SW 1271 (cell line): ENCODE results near the gene PTK7.
A peak's percentile ranks its signal among the peaks of the same experiment; 100 is the strongest.
"Not testable (repeated sequence)": the region's sequence is repeated elsewhere in the genome, so short reads cannot be mapped to it uniquely, and the experiment has no call there.

ENCODE experiments used
- DNase-seq, 2 experiments: peaks; one replicate each; lab custom pipeline; 2025; lab: John Stamatoyannopoulos, UW

The PTK7 gene

DNA sequence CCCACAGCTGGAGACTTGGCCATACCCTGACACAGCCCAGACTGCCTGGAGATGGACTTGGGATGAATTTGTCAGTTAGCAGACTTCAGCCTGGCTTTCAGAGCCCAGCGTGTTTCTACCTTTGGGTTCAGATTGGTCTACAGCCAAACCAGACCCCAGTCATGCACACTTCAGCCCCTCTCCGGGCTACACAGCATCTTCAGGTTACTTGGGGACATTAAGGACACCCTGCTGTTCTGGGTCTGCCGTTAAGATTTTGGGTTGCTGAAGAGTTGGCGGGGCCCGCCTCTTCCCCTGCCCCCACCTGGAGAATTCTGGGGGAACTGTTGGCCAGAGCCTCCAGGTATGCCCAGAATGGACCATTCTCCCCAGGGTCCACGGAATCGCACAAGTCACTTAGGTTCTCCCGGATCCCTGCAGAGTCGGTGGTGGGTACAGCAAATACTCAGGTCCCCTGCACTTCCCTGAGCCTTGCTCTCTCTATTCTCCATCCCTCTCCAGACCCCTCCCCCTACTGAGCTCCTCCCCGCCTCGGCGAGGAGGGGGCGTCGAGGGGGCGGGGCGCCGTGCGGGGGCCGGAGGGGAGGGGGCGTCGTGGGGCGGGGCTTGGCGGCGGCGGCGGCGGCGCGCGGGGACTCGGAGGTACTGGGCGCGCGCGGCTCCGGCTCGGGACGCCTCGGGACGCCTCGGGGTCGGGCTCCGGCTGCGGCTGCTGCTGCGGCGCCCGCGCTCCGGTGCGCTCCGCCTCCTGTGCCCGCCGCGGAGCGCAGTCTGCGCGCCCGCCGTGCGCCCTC, at the start of gene PTK7:
Gene PTK7 (plus strand): TSS at position 645 of the 794 bp plus-strand sequence. CDS start 175 bp downstream, outside the sequence.
- DNase-seq, result peak; percentile 19 to 49

DNA sequence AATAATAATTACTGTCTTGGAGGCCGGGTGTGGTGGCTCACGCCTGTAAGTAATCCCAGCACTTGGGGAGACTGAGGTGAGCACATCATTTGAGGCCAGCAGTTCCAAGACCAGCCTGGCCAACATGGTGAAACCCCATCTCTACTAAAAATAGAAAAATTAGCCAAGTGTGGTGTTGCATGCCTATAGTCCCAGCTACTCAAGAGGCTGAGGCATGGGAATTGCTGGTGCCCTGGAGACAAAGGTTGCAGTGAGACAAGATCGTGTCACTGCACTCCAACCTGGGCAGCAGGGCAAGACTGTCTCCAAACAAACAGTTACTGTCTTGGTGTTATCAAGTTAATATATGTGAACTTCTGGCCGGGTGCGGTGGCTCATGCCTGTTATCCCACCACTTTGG, 49.7 kb upstream of the PTK7 start:
- DNase-seq, result no peak

DNA sequence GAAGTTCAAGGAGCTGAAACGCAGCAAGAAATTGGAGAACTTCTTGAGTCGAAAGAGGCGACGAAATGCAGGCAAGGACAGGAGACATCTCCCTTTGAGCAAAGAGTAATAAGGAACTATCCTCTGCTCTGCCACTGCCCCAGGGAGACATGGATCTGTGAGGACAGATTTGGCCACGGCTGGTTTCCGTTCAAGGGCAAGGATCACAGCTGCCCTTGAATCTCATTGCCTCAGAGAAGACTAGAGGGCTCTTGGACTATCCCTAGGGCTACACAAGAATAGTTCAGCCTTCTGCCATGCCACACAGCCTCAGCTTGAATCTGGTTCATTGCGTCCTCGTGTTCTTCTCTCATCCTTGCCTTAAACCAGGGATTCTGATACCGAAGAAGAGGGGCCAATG, 47.0 kb upstream of the PTK7 start:
- DNase-seq, result no peak

DNA sequence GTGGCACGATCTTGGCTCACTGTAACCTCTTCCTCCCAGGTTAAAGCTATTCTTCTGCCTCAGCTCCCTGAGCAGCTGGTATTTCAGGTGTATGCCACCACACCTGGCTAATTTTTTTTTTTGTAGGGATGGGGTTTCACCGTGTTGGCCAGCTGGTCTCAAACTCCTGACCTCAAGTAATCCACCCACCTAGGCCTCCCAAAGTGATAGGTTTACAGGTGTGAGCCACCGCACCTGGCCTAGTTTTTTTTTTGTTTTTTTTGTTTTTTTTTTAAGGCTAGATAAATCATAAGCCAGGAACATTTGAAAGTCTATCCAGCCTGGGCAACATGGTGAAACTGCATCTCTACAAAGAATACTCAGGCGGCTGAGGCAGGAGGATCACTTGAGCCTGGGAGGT, 43.8 kb upstream of the PTK7 start:
- DNase-seq, result no peak

DNA sequence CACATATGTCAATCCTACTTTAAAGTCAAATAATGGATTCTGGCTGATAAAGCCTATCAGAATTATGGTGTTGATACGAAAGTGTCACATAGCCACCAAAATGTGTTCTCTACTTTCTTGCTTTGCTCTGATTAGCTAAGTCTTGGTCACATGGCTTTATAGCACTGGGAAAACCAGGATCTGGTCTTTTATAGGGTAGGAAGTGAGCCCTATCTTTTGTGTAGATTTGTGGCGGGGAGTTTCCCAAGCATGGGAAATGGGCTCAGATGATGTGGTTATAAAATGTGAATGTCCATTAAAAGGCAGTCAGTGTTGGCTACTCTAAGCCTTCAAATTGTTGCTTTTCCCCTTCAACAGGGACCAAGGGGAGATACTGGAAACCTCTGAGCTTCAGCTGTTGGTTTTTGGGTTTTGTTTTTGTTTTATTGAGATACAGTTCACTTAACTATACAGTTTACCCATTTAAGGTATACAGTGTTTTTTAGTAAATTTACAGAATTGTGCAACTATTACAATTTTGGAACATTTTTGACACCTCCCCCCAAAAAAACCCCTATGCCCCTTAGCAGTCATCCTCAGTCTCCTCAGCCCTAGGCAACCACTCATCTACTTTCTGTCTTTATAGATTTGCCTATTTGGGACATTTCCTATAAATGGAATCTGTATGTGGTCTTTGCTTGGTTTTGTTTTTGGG, 42.5 kb upstream of the PTK7 start:
- no peak for DNase-seq

DNA sequence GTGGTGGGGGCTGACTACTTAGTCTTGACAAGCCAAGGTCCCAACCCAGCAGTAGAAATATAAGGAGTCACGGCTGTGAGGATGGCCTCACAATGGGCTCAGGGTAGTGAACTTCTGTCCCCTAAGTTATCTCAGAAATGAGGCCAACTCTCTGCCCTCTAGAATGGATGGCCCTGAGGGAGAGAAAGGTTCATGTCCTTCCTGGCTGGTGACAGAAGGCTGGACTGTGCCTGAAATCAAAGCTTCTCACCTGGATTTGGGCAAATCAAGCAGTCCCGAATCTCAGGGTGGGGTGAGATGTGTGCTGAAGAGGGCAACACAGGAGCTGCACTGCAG, 42.0 kb upstream of the PTK7 start:
- DNase-seq, result no peak

DNA sequence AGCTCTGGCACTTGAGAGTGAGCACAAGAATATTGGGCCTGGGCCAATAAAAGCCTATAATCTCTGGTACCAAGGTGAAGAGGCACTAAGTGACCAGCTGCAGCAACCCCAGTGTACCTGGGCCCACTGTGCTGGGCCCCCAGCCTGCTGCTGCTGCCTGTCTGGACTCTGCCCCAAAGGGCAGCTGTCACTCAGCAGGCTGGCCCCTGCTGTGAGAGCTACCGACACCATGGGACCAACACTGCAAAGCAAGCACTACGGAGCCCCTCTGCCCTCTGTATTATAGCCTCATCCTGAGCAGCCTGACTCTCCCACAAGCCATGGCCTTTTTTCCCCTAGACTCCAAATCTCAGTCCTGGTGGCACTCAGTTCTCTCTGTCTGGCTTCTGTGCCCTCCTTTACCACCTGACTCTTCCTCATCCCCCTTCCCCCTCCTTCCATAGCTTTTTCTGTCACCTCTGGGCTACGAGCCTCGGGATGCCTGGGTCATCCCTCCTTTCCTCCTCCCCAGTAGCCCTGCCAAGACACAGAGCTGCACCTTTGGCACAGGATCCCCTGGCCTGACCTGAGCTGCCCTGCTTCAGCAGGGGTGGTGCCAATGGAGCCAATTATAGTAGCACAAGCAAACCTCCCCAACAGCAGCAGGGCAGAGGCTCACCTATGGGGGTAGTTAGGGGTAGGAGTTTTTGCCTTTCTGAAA, 40.5 kb upstream of the PTK7 start:
- DNase-seq, result no peak

DNA sequence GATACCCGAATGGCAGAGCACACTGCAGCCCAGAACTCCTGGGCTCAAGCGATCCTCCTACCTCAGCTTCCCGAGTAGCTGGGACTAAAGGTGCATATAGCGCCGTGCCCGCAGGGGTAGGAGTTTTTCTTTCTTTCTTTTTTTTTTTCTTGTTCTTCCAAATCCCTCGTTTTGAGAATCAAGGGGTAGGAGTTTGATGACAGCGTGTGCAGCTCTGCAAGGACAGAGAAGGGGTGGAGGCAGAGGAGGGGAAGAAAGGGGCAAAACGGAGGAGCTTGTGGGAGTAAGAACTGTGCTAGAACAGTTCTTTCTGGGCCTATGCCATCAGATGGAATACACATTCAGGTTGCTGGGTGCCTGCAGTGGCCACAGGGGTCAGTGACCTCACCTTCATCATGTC, 39.4 kb upstream of the PTK7 start:
- DNase-seq, result no peak

DNA sequence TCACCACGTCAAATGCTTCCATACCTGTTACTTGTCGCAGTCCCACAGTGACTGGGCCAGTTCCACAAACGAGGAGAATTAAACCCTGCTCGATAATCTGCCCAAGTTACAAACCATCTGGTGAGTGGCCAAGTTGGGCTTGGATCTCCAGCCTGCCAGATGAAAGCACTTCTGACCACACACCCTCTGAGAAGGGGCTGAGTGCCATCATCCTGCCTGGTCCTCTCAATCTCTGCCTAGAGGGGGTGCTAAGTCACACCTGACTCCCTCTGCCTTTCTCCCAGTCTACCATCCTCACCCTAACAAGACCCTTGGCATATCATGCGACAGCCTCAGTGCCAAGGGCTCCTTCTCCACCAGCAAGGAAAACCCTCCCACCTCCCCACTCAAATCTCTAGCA, 38.9 kb upstream of the PTK7 start:
- DNase-seq, result no peak

DNA sequence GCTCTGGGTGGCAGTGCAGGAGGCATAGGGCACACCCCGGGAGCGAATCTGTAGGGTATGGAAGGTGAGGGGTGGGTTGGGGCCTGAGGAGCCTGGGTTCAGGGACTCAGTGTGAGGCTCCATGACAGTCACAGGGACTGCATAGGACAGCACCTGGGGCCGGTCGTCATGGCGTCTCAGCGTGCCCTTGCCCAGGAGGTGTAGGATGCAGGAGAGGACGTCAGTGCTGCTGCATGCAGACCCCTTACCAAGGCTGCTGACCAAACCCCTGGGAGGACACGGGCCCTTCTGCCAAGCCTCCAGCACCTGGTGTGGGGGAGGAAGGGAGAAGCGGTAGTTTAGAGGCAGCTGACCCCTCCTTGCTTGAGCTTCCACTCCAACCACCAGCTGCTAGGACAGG, 38.4 kb upstream of the PTK7 start:
- no peak for DNase-seq

DNA sequence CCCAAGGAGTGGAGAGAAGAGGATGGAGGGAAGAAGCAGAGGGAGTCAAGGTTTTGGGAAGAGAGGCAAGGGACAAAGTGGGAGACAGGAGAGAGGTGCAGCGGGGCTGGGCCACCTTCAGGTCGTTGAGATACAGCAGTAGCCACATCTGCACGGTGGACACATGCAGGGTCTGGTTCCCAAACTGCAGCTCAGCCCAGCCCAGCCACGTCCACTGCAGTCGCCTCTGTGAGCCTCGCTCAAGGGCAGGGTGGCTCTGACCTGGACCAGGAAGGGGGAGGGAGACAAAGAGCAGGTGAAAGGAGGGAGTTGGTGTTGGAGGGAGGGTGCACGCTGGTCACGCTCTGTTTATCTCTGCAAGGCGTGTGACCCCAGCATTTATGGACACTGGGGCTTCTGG, 37.4 kb upstream of the PTK7 start:
- no peak for DNase-seq

DNA sequence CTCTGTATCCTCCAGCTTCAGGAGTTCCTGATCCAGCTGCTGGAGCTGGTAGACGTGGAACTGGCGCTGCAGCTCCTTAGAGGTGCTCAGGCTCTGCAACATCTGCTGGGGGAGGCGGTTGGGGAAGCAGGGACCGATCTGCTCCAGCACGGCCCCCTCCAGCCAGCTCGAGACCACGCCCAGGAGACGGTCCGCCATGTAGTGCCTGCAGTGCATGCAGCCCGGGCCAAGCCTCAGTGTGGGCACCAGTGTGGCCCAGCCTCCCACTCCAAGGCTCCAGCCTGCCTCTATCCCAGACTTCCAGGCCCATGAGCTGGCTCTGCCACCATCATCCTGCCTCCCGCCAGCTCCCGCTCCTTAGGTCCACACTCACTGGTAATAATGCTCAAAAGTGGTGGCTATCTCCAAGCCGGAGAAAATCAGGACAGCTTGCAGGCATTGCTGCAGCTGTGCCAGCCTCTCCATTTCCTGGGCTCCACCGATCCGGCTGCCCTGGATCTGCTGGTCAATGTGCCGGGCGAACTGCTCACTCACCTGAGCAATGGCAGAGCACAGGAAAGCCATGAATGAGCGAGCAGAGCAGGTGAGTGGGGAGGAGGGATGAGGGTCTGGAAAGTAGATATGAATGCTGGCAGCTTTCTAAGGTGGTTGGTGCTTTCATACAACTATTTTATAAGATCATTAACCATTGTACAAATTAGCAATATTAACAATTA, 35.4 kb upstream of the PTK7 start:
- DNase-seq, result no peak

DNA sequence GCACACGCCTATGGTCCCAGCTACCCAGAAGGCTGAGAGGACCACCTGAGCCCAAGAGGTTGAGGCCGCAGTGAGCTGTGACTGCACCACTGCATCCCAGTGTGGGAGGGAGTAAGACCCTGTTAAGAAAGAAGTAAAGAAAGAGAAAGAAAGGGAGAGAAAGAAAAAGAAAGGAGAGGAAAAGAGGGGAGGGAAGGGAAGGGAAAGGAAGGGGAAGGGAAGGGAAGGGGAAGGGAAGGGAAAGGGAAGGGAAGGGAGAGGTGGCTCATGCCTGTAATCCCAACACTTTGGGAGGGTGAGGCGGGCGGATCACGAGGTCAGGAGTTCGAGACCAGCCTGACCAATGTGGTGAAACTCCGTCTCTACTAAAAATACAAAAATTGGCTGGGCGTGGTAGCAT, 34.6 kb upstream of the PTK7 start:
- DNase-seq, result not testable (repeated sequence)

DNA sequence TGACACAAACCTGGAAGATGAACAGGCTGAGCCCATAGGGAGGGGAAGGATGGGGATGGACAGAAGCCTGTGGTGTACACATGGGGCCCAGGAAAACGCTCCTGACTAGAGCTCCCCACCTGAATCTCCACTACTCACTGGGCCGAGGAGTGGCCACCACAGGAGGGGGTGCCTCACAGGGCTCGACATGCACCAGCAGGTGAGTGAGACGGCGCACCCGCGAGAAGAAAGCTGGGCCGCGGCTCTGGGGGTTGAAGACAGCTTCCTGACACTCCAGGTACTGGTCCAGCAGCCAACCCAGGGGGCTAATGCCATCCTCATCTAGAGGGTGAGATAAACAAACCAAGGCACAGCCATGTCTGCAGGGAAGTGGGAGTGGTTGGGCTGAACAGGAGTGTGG, 32.8 kb upstream of the PTK7 start:
- DNase-seq, result no peak

DNA sequence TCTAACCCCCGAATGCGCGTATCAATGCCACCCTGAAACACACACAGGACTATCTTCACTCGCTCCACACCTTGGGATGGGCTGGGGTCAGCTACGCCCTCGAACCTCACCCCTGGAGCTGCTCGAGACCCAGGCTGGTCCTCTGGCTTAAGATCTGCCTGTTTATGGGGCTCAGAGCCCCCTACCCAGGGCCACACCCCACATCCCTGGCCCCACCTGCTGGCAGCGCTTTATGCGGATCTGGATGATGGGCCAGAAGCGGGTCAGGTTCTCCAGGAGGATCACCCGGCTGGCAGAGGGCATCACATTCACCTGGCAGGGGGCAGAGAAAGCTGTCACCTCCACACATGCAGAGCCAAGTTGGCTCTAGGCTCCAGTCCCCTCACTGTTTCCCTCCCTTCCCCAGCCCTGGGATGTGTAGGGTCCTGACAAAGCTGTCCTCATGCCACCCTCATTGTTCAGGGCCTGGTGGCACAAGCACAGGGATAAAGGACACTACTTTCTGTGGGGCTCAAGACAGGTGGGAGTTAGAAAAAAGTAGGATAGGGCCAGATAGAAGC, 30.7 kb upstream of the PTK7 start:
- no peak for DNase-seq

DNA sequence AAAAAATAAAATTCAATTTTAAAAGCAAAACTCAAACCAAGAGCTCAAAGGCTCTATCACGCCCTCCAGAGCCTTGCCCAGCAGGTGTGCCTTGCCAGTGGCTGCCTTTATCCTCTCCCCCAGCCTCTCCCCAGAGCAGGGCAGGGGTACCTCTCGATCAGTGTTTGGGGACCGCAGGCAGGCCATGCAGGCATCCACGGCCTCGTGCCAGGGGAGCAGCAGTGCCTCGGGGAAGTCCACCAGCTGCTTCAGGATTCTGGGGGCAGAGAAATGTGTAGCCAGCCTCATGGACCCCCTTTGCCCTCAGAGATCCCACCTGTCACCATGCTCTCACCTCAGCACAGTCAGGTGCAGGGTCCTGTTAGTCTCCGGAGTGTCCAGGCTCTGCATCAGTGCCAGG, 28.1 kb upstream of the PTK7 start:
- no peak for DNase-seq

DNA sequence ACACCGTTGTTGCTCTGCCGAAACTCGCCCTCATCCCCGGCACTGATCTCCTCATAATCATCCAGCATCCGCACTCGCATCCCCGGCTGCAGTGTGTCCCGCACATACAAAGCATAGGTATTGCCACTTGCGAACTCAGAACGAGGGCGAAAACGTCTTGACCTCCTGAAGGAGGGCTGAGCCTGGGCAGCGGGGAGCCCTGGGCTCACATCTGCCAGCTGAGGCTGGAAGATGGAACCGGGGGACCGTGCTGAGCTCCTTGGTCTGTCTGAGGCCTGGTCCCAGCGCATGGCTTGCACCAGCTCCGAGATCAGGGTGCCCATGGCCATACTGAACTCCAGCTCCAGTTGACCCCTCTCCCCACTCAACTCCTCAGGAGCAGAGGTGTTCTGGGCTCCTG, 25.1 kb upstream of the PTK7 start:
- DNase-seq, result no peak

DNA sequence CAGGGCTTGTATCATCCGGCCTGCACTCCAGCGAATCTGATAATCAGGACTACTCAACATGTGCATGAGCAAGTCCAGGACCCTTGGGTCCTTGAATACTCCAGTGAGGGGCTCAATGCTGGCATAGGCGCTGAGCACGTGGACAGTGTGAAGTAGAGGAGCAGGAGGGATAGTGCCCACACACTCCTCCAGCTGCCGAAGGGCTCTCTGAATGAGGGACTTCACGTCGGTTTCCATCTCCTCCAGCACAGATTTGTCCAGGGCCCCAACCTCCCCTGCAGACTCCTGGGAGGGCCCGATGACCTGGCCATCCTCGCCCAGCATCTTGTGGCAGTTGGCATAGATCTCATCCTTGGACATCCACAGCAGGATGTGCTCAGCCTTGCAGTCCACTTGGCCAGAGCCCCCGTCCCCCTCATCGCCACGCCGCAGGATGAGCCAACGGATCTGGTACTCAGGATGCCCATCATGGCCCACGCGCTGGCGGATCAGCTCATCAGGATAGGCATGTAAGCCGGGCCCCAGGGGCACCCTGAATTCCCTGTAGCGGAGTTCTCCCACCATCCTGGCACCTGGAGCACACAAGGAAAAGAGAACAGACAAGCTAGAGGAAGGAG, 23.8 kb upstream of the PTK7 start:
- DNase-seq, result no peak

DNA sequence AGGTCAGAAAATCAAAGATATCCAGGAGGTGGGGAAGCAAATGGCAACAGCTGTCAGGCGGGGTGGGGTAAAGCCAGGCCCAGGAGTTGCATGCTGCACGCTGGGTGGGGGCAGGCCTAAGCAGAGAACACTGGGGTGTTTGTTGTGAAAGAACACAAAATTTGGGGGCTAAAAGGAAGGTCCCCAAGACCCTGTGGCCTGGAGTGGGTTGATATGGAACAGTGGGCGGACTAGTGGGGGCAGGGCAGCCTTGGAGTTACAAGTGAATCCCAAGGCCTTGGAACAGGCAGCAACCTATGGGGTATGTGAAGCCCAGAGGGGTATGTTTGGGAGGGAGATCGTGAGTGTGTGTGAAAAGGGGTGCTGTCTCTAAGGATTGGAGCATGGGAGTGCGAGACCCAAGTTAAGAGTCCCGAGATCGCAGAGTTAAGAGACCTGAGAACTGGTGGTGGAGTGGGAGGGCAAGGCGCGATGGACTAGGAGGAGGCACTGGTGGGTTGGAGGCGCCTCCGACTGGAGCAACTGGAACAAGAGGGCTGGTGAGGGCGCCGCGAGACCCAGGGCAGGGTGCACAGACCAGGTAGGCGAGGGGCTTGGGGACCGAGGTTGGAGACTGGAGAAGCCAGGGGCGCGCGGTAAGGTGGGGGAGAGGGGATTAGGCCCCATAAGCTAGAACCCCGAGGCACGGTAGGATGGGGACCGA, 23.1 kb upstream of the PTK7 start:
- no peak for DNase-seq

DNA sequence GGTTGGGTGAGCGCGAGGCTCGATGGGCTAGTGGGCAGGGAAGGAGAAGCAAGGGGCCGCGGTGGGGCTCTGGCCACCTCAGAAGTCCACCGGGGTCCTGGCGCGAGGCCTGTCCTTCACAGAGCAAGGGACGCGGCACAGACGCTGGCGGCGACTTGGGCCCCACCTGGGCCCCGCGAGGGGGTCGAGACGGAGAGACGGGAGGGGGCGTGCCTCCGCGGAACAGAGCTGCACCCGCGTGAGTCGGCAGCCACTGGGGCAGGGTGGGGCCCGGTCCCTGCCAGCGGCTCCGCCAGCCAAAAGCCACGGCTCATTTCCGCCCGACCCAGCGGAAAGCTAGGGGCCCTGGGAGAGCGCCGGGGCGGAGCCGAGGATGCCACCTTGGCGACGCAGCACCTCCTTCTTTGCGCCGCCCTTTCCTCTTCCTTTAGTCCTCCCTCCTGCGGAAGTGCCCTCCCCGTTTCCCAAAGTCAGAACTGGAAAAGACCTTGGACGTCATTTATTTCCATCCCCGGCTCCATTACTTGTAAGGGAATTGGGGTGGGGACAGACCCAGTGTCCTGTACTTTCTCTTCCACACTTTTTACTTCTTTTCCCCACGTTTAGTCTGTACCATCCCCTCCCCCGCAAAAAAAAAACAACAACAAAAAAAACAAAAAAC, 22.4 kb upstream of the PTK7 start, which contains the start of gene CUL7:
Gene CUL7 (minus strand): TSS at position 307 of the 661 bp plus-strand sequence. CDS start 1,063 bp downstream, outside the sequence.
- DNase-seq, result peak; percentile 91 to 95
